Endodermal cell (in vitro differentiated cells): Measurements from ENCODE around the gene TP53I11. TPM values are rescaled to one million over a fixed set of nuclear protein-coding genes. Genes with fewer than 3 reads are reported as not detected.

ENCODE experiments used
- DNase-seq: peaks from one replicate; pipeline ENCODE4 v3.0.0-alpha.2; 2017
- H3K27ac ChIP-seq: 2 replicates; pipeline ENCODE4 v1.5.1; 2013; ENCODE audit warnings: mild to moderate bottlenecking, low read depth, low read length, moderate library complexity
- H3K27me3 ChIP-seq: 2 replicates; pipeline ENCODE4 v1.6.1; 2013; ENCODE audit warnings: mild to moderate bottlenecking, low read length, moderate library complexity; ENCODE audit not compliant: insufficient read depth, control insufficient read depth, poor library complexity, severe bottlenecking
- H3K36me3 ChIP-seq: 2 replicates; pipeline ENCODE4 v1.7.0; 2013; ENCODE audit warnings: mild to moderate bottlenecking, low read length, moderate library complexity; ENCODE audit not compliant: control insufficient read depth, insufficient read depth
- H3K4me1 ChIP-seq: one replicate; pipeline ENCODE4 v1.7.0; 2013; ENCODE audit warnings: low read length; ENCODE audit not compliant: control insufficient read depth, insufficient read depth
- H3K4me3 ChIP-seq: 2 replicates; pipeline ENCODE4 v1.5.1; 2013; ENCODE audit warnings: mild to moderate bottlenecking, low read length, moderate library complexity
- H3K9ac ChIP-seq: 2 replicates; pipeline ENCODE4 v1.6.1; 2013; ENCODE audit warnings: mild to moderate bottlenecking, low read length, moderate library complexity; ENCODE audit not compliant: poor library complexity, severe bottlenecking; ENCODE audit errors: extremely low read depth
- H3K9me3 ChIP-seq: 2 replicates; pipeline ENCODE4 v1.6.1; 2013; ENCODE audit warnings: mild to moderate bottlenecking, low read length, moderate library complexity; ENCODE audit not compliant: control insufficient read depth
- H3K27ac Mint-ChIP-seq: 2 replicates; pipeline ENCODE4 v1.8.0; 2020; ENCODE audit warnings: mixed read lengths
- H3K27me3 Mint-ChIP-seq: 2 replicates; pipeline ENCODE4 v1.8.0; 2021; ENCODE audit warnings: mild to moderate bottlenecking, mixed read lengths; ENCODE audit not compliant: insufficient read depth
- H3K36me3 Mint-ChIP-seq: 2 replicates; pipeline ENCODE4 v1.8.0; 2020; ENCODE audit warnings: low read depth, mixed read lengths
- H3K4me1 Mint-ChIP-seq: 2 replicates; pipeline ENCODE4 v1.8.0; 2020; ENCODE audit warnings: mixed read lengths
- H3K4me3 Mint-ChIP-seq: 2 replicates; pipeline ENCODE4 v1.8.0; 2020; ENCODE audit warnings: mild to moderate bottlenecking, moderate library complexity, mixed read lengths
- H3K9me3 Mint-ChIP-seq: 2 replicates; pipeline ENCODE4 v1.8.0; 2020; ENCODE audit warnings: mild to moderate bottlenecking, mixed read lengths
- WGBS, 2 experiments: methylation state at CpG; one replicate each; pipeline versions ENCODE4 v1.1.5 to v1.1.7; 2013; ENCODE audit warnings: missing lambda C conversion rate in 2 of 2, mixed read lengths in 1 of 2; ENCODE audit not compliant: insufficient coverage in 1 of 2, insufficient read length in 1 of 2; 5-methylcytosine and 5-hydroxymethylcytosine counted together
- total RNA-seq, 2 donors: library from RNA; stranded (reverse); fragmentation: NEBNext Ultra II Directional in 1 of 2; extraction: Animal tissue kit (Norgen Biotek cat#: 25700) in 1 of 2; gene quantifications; 2 replicates in 1 of 2; 3 replicates in 1 of 2; pipeline ENCODE4 v1.2.1, GENCODE V29; 2021
- TF ChIP-seq, protein P1 (sequence below): fragments of 200-600 bp; sonication (generic); conservative IDR thresholded peaks from 2 replicates; pipeline ENCODE4 v1.5.0; 2021; ENCODE audit warnings: antibody characterized with exemption, mild to moderate bottlenecking

Gene TP53I11
- total RNA-seq, 2 donors from 2014 or later = 136 to 203 TPM

GRCh38 chr11:44911029-44911814, 39.5 kb downstream of the TP53I11 start:
- Mint-ChIP-seq H3K36me3 (no peaks in the 10 kb centered on the region), H3K9me3 (no peaks in the 10 kb centered on the region), H3K27ac (peak overlapping the region; percentile 79), H3K27me3 (peaks cover 5% of the 10 kb centered on the region), H3K4me1 (peaks cover 9% of the 10 kb centered on the region), H3K4me3 (peak overlapping the region; percentile 35)
- Histone ChIP-seq H3K9ac (no peak overlapping the region), H3K4me3 (no peak overlapping the region), H3K4me1 (peaks cover 3% of the 10 kb centered on the region), H3K27ac (peak overlapping the region; percentile 59), H3K27me3 (no peaks in the 10 kb centered on the region), H3K36me3 (no peaks in the 10 kb centered on the region), H3K9me3 (no peaks in the 10 kb centered on the region)
- 28 to 36% methylated on average over 15 to 24 of the region's 24 CpGs for WGBS, 2 experiments
- DNase-seq = peak; percentile 97
- TF ChIP-seq, protein P1, sequence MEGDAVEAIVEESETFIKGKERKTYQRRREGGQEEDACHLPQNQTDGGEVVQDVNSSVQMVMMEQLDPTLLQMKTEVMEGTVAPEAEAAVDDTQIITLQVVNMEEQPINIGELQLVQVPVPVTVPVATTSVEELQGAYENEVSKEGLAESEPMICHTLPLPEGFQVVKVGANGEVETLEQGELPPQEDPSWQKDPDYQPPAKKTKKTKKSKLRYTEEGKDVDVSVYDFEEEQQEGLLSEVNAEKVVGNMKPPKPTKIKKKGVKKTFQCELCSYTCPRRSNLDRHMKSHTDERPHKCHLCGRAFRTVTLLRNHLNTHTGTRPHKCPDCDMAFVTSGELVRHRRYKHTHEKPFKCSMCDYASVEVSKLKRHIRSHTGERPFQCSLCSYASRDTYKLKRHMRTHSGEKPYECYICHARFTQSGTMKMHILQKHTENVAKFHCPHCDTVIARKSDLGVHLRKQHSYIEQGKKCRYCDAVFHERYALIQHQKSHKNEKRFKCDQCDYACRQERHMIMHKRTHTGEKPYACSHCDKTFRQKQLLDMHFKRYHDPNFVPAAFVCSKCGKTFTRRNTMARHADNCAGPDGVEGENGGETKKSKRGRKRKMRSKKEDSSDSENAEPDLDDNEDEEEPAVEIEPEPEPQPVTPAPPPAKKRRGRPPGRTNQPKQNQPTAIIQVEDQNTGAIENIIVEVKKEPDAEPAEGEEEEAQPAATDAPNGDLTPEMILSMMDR = peak; percentile 97

DNA sequence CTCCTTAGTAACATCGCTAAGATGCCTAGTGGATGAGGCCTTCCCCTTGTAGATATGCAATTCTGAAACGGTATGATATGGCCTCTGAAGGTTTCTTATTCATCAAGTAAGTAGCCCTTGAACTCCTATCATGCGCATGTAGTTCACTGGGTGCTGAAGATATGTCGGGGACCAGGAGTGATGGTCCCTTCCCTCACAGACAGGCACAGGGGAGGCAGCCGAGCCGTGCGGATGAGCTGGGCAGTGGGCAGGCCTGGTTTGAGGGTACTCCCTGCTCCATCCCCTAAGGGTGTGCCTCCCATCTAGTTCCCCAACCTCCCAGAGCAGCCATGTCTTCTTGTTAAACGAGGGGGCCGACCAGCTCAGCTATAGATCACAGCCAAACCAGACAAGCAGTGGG, 40.1 kb downstream of the TP53I11 start:
- no peak overlapping the region for H3K4me3 Mint-ChIP-seq
- no peaks in the 10 kb centered on the region for H3K9me3 Mint-ChIP-seq
- H3K4me3 ChIP-seq = no peak overlapping the region
- no peaks in the 10 kb centered on the region for H3K36me3 Mint-ChIP-seq
- 90 to 96% methylated on average over 7 to 9 of the region's 9 CpGs for WGBS, 2 experiments
- H3K9ac ChIP-seq = no peak overlapping the region
- DNase-seq = no peak
- TF ChIP-seq, protein P1 = no peak
- H3K27ac ChIP-seq = peak overlapping the region; percentile 9
- peaks cover 9% of the 10 kb centered on the region for H3K4me1 Mint-ChIP-seq
- peaks cover 5% of the 10 kb centered on the region for H3K27me3 Mint-ChIP-seq
- H3K9me3 ChIP-seq = no peaks in the 10 kb centered on the region
- H3K36me3 ChIP-seq = no peaks in the 10 kb centered on the region
- H3K27me3 ChIP-seq = no peaks in the 10 kb centered on the region
- H3K27ac Mint-ChIP-seq = no peak overlapping the region
- H3K4me1 ChIP-seq = peaks cover 3% of the 10 kb centered on the region

- H3K27me3 ChIP-seq = no peaks in the 10 kb centered on the region
- H3K9me3 Mint-ChIP-seq = no peaks in the 10 kb centered on the region
- no peak overlapping the region for H3K27ac ChIP-seq
- H3K27ac Mint-ChIP-seq = no peak overlapping the region
- H3K27me3 Mint-ChIP-seq = peaks cover 5% of the 10 kb centered on the region
- peaks cover 15% of the 10 kb centered on the region for H3K4me1 Mint-ChIP-seq
- TF ChIP-seq, protein P1 = no peak
- no peak overlapping the region for H3K4me3 Mint-ChIP-seq
- H3K9ac ChIP-seq = no peak overlapping the region
- 94 to 100% methylated on average over 7 to 14 of the region's 14 CpGs for WGBS, 2 experiments
- no peaks in the 10 kb centered on the region for H3K36me3 ChIP-seq
- DNase-seq = no peak
- no peaks in the 10 kb centered on the region for H3K9me3 ChIP-seq
- H3K4me3 ChIP-seq = no peak overlapping the region
- H3K36me3 Mint-ChIP-seq = no peaks in the 10 kb centered on the region
- H3K4me1 ChIP-seq = peaks cover 3% of the 10 kb centered on the region
These were observed 41.1 kb downstream of the TP53I11 start for GRCh38 chr11:44909557-44909956.
